ENCODE results near the gene PRKN.

DNA sequence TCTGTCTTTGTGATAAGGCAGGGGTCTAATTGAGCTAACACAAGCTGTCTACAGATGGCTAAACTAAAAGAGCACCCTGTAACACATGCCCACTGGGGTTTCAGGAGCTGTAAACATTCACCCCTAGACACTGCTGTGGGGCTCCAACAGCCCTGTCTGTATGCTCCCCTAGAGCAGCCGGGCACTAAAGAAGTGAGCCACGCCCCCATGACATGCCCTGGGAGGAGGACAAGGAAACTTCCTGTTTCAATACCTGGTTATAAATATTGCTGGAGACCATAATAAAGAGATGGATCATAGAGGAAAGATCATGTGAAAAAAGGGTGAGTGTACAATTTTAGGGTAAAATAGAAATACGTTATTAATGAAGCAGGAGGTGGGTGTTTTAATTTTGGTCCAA, 786.0 kb downstream of the PRKN start:
- TF ChIP-seq, protein P1, sequence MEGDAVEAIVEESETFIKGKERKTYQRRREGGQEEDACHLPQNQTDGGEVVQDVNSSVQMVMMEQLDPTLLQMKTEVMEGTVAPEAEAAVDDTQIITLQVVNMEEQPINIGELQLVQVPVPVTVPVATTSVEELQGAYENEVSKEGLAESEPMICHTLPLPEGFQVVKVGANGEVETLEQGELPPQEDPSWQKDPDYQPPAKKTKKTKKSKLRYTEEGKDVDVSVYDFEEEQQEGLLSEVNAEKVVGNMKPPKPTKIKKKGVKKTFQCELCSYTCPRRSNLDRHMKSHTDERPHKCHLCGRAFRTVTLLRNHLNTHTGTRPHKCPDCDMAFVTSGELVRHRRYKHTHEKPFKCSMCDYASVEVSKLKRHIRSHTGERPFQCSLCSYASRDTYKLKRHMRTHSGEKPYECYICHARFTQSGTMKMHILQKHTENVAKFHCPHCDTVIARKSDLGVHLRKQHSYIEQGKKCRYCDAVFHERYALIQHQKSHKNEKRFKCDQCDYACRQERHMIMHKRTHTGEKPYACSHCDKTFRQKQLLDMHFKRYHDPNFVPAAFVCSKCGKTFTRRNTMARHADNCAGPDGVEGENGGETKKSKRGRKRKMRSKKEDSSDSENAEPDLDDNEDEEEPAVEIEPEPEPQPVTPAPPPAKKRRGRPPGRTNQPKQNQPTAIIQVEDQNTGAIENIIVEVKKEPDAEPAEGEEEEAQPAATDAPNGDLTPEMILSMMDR (IDR thresholded peaks at IDR 0.05; ENCODE audit: low read length): no peak
- no peak for TF ChIP-seq EZH2 (IDR thresholded peaks at IDR 0.05; ENCODE audit: borderline replicate concordance, low read length)

All from OCI-LY1 (cell line).